ELF-1 (cell line): Measurements from ENCODE around the gene CBR3.

Experiments
- DNase-seq: peaks from one replicate; pipeline ENCODE4 v3.0.0-alpha.2; 2016; ENCODE audit warnings: low read depth, low spot score

Gene CBR3

DNA sequence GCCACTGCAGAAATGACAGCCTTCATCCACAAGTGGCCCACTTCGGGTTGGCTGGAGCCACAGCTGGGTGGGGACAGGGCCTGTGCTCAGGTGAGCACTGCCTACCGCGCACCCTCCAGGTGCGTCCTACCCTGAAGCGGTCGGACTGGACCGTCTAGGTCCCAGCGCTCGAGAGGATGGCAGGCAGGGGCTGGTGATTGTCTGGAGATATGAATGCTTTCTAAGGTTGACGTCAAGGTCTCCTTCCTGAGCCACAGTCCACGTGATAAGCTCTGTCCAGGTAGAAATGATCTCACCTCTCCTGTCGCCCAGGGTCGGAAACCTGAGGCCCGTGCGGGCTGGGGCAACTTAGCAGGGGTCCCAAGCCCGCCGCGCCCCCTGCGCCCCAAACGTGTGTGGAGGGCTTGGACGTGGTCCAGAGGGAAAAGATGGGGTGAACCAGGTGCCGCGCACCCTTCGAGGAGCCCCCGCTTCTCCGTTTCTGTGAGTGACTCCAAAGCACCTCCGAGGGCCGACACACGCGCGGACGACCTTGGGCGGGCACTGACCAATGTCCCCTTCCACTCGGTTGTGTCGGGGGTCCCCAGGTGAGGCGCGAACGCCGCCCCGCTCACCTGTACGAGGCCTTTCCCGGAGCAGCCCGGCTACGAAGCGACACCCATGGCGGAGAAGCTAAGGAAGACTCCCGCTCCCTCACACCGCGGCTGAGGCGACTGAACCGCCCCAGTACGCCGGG lies 20.9 kb downstream of the CBR3 start:
- DNase-seq = peak; percentile 84

DNA sequence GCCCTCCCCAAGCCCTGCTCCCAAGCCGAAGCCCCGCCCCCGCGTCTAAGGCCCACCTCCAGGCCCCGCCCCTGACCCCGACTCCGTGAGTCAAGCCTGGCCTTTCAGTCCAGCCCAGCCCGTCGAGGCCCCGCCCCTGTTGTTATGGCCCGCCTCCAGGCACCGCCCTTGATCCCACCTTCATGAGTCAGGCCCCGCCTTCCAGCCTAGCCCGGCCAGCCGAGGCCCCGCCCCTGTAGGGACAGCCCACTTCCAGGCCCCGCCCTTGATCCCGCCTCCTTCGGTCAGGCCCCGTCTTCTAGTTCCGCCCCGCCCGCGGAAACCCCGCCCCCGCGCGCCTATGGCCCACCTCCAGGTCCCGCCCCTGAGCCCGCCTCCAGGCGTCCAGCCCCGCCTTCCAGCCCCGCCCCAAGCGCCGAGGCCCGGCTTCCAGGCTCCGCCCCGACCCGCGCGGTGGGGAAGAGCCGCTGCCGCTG lies 21.5 kb downstream of the CBR3 start:
- peak; percentile 99 for DNase-seq

DNA sequence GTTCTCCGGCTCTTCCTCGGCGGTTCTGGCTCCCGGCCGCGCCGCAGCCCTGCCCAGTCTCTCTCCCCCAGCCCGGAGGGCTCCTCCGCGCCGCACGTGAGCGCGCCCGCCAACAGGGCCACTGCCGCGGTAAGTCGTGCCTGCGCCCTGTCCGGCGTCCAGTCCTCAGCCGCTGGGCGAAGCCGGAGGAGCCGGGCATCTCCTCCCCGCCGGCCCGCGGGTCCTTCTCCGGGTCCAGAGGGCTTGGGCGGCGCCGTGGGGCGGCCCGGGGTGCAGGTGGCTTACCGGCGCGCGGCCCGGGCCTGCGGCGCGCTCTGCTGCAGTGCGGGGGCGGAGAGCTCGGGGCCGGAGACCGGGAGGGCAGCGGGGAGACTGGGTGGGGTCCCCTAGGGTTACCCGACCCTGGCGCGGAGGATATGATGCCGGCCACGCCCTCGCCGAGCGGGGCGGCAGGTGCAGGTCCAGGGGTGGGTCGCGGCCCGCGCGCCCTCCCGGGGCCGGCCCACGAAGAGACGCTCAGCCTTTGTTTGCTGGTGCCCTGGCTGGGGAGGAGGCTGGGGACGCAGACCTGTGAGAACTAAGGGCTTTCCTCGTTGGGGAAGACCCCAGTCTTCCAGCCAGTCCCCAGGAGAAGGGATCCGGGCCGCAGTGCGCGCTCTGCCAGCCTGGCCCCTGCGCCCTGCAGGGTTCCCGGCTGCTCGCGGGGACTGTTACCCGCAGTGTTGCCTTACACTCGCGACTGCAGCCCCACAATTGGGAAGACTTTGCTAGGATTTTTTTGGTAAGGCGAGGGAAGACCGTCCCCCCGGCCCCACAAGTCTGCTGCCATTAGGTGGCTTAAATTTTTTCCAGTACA lies 22.2 kb downstream of the CBR3 start, which contains the start of gene DOP1B:
TSS of gene DOP1B (plus strand) at position 10 of the 856 bp plus-strand sequence. CDS start 7,910 bp downstream, outside the sequence.
- DNase-seq = no peak

DNA sequence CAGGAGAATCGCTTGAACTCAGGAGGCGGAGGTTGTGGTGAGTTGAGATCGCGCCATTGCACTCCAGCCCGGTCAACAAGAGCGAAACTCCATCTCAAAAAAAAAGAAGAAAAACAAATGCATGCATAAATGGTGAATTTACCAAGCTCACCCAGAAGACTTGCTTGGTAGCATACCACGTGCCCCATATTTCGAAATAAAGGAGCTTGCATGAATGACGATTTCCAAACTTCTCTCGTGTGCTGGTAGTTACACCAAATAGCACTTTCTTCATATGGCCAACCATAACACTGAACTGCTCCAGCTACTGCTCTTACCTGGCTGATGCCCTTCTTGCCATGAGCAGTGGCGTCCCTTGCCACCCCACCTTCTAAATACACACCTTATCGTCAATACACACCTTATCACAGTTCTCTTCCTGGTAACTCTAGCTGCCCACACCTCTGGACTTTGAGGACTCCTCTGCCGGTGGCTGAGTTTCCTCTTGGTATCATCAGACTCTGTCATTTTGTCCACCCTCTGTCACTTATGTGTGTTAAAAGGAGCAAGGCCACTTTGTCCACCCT lies 24.6 kb downstream of the CBR3 start:
- DNase-seq = no peak

DNA sequence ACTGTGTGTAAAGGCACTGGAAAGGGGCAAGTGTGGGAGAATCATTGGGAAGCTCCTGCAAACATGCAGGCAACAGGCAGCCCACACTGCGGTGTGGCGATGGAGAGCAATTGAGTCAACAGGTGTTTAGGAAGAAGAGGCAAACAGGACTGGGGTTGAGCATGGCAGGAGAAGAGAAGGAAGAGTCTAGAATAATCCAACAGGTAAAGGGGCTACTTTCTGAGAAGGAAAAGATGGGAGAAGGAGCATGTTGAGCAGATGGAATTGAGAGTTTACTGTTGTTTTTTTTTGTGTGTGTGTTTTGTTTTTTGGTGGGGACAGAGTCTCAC lies 25.9 kb downstream of the CBR3 start:
- DNase-seq = no peak

DNA sequence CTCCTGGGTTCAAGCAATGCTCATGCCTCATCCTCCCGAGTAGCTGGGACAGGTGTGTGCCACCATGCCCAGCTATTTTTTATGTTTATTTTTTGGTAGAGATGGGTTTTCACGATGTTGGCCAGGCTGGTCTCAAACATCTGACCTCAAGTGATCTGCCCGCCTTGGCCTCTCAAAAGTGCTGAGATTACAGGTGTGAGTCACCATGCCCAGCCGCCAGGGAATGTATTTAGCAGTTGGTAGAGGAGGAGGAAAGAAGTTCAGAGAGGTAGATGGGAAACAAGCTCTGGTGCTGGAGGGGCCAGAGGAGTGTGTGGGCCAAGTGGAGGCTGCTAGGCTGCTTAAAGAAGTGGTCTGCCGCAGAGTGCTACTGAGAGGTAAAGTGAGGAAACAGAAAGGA lies 27.8 kb downstream of the CBR3 start:
- DNase-seq = no peak

DNA sequence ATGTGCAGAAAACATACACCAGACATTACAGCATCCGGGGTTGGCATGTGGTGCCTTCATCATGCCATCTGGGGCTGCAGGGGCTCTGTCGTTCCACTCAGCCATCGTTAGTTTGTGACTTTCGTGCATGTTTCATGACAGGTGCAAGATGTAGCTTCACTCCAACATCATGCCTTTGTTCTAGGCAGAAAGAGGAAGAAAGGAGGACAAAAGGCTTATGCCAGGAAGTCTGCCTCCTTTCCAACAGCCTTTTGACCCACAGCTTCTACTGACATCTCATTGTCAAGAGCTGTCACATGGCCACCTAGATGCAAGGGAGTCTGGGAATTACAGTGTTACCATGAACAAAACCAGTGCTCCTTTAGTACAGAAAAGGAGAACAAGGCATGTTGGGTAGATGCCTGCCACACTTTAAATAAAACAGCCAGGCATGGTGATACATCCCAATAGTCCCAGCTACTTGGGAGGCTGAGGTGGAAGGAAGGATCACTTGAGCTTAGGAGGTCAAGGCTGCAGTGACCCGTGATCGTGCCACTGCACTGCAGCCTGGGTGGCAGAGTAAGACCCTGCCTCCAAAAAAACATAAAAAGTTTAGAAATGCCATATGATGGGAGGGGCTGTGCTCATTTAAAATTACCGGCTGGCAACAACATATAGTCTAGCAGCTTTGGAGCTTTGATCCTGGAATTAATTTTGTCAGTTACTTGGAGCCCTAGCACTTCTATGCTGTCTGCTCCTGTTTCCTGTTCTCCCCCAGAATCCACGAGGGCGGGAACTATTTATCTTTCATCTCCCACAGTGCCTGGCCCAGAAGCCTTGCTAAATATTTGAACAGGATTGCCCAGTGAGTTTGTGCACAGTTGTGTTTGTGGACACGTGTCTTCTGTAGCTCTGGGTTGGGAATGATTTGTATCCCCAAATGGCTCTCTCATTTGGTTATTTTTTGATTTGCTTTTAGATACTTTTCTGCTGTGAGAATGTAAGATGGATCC lies 29.2 kb downstream of the CBR3 start:
- no peak for DNase-seq

DNA sequence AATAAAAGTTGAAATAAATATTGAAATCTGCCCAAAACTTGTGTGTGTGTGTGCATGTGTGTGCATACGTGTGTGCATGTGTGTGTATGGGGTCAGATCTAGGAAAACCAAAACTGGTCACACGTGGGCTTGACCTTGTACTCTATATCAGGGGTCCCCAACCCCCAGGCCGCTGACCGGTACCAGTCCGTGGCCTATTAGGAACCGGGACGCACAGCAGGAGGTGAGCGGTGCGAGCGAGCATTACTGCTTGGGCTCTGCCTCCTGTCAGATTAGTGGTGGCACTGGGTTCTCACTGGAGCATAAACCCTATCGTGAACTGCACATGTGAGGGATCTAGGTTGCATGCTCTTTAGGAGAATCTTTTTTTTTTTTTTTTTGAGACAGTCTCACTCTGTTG lies 30.5 kb downstream of the CBR3 start:
- DNase-seq = no peak

DNA sequence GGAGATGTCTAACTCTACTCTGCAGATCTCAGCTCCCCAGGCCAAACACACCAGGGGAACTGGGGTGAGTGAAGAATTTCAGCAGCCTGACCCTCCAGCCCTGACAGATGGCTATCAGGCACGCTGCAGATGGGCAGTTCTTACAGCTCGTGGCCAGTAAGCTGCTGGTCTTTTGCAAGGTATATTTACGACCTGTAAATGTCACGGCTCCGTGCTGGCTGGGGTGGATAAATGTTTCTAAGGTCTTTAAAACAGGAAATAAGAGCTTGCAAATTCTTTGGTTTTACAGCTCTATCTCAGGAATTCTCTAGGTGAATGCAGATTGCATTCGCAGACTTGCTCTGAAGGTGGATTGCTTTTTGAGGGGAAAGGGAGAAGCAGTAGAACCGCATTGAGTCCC lies 31.8 kb downstream of the CBR3 start:
- DNase-seq = peak; percentile 67

DNA sequence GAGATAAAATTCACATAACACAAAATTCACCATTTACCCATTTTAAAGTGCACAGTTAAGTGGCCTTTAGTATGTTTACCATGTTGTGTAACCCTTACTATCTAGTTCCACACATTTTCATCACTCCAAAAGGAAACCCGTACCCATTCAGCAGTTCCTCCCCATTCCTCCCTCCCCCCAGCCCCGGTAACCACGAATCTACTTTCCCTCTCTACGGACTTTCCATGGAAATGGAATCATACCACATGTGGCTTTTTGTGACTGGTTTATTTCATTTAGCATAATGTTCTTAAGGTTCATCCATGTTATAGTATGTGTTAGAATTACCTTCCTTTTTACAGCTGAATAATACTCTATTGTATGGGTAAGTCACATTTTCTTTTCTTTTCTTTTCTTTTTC lies 32.7 kb downstream of the CBR3 start:
- no peak for DNase-seq

DNA sequence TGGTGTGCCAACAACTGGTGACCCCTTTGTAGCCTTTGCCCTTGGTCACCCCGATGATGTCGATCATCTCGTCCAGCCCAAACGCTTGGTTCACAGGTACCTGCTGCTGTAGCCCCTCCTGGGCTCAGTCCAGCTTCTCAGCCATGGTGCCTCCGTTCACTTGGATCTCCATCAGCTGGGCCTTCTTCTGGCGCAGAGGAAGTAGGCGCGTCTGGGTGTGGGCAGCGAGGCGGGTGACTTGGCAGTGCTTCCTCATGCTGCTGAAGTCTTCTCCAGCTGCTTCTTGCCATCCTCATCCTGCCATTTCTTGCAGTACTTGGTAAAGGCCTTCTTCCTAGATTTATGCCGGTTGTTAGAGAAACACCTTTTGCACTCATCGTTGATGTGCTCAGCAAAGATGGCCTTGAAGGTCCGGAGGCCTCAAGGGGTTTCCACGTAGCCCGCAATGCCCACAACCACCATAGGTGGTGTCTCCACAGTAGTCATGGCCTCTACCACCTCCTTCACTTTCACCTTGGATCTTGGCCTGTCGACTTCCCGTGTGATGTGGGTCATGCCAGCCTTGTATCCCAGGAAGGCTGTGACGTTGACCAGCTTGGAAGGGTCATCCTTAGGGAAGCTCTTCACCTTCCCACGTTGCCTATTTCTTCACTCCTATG lies 34.7 kb downstream of the CBR3 start:
- no peak for DNase-seq

DNA sequence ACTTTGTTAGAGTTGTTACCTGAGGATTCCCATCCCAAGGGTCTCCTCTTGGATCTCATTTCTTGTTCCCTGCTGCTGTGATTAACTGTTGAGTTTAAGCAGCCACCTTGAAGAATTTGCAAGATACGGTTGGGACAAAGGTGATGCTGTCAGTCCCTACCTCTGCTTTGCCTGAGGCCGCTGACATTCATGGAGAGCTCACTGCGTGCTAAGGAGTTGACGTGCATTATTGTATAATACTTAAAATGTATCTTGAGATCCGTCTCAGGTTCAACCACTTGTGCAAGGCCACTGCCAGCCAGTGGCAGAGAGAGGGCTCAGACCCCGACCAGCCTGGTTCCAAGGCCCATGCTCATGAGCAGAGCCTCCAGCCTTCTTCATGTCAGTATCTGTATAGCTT lies 35.9 kb downstream of the CBR3 start:
- no peak for DNase-seq

DNA sequence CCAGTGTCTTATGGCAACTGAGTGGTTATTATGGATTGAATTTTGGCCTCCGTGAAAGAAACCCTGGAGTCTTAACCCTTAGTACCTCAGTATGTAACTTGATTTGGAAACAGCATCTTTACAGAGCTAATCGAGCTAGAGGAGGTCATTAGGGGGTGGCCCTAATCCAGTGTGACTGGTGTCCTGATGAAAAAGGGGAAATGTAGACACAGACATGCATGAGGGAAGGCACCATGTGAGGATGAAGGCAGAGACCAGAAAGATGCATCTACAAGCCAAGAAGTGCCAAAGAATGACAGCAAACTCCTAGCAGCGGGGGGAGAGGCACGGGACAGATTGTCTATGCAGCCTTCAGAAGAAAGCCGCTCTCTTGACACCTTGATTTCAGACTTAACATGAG lies 36.5 kb downstream of the CBR3 start:
- DNase-seq = no peak

DNA sequence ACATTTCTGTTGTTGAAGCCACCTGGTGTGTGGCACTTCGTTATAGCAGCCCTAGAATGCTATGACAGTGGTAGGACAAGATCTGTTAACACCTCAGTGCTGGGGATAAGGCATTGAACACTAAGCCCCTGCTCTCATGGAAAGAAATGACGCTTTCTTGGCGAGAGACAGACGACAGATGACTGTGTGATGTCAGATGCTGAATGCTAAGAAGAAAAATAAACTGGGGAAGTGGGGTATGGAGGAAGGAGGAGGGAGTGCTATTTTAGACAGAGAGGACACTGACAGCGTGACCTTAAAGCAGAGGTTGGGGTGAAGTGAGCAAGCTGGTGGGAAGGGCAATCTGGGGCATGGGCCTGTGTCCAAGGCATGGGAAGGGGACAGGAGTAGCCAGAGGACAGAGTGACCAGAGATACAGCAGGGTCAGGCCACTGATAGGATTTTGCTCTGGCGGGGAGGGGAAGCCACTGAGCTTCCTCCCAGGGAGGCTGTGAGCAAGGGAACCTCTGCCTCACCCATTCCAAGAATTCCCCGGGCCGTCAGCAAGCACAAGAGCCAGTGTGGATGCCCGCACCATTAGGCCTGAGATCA lies 37.0 kb downstream of the CBR3 start:
- no peak for DNase-seq

DNA sequence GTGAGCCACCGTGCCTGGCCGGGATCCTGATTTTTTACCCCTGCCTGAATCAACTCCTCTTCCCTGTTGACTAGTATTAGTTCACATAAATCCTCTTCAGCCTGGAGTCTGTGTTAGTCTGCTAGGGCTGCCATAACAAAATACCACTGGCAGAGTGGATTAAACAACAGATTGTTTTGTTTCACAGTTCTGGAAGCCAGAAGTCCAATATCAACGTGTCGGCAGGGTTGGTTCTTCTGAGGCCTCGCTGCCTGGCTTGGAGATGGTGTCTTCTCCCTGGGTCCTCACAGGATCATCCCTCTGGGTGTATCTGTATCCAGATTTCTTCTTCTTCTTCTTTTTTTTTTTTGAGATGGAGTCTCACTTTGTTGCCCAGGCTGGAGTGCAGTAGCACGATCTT lies 39.9 kb downstream of the CBR3 start:
- DNase-seq = no peak

DNA sequence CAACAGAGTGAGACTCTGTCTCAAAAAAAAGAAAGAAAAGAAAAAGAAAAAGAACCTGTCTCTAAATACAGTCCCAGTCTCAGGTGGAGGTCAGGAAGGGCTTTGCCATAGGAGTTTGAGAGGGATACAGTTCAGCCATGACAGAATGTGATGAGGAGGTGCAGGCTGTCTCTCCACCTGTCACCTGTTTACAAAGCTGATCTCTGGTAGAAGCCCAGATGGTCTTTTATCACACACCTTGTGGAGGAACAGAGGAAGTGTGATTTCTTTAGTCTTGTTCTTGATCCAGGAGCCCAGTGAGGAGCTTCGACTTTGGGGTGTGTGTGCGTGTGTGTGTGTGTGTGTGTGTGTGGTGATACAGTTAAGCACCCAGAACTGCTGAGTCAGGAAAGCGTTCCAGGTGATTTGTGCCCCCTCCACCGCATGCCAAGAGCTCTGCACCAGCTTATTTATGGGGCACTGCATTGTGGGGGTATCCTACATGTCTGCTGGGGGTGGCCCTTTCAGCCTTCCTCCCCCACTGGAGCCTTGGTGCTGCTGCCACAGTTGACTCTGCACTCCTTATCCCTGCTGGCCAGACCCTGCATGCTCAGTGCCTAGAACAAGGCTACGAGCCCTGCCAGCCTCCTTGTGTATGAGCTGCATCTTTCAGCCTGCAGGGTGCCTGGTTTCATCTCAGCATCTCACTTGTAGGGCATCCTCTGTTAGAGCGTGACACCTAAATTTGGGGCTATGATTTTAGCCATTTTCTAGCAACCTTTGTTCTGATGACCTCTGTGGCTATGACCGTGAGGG lies 41.1 kb downstream of the CBR3 start:
- DNase-seq = no peak

DNA sequence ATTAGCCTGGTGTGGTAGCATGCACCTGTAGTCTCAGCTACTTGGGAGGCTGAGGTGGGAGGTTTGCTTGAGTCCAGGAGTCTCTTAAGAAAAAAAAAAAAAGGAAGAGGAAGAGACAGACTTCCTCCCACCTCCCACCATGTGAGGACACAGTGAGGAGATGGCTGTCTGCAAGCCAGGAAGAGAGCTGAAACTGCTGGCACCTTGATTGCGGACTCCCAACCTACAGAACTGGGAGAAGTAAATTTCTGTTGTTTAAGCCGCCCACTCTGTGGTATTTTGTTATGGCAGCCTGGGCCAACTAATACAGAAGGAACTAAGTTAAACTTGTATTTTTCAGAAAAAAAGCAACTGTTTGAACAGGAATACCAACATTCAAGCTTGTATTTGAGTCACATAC lies 43.5 kb downstream of the CBR3 start:
- DNase-seq = no peak

DNA sequence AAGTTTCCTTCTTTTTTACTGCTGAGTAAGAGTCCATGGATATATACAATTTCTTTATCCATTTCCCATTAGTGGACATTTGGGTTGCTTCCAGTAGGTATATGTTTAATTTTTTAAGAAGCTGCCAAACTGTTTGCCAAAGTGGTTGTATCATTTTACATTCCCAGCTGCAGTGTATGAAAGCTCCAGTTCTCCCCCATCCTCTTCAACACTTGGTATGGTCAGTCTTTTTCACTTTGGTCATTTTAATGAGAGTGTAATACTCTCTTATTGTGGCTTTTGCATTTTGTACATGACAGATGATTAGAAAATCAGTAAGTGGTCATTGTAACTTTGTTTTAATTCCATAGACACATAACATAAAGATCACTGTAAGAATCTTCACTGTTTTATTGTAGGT lies 44.3 kb downstream of the CBR3 start:
- DNase-seq = no peak

DNA sequence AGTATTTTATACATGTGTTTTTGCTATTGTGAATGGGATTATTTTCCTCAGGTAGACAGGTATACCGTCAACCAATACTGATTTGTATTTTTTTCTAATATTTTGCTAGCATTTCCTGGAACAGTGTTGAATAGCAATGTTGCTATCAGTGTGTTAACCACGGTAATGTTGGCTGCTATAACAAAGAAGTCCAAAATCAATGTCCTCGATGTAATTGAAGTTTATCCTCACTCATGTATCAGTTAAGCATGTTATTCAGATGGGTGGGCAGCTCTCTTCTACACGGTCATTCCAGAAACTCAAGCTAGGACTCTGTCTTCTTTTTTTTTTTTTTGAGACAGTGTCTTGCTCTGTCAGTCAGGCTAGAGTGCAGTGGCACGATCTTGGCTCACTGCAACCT lies 46.1 kb downstream of the CBR3 start:
- DNase-seq = no peak
